Endometrium (tissue), 2 donors: ENCODE results near the gene ZNF496.
"Not testable (repeated sequence)": the region's sequence is repeated elsewhere in the genome, so short reads cannot be mapped to it uniquely, and the experiment has no call there.

ENCODE experiments used
- FAIRE-seq: peaks from 2 replicates; lab custom pipeline; 2012; peaks lifted over from hg19 to GRCh38; lab: Jason Lieb, UNC
- donor health status: control.
- donor health status: control.

Gene ZNF496

GRCh38 chr1:247358920-247359319 is 27.3 kb upstream of the ZNF496 start:
- FAIRE-seq = no peak

GRCh38 chr1:247357781-247358211 is 26.1 kb upstream of the ZNF496 start:
- FAIRE-seq = no peak

GRCh38 chr1:247357052-247357780 is 25.5 kb upstream of the ZNF496 start:
- peak; percentile 91 for FAIRE-seq

- FAIRE-seq = not testable (repeated sequence)
Measured at GRCh38 chr1:247355160-247355559, 23.5 kb upstream of the ZNF496 start.

GRCh38 chr1:247352175-247352574 is 20.5 kb upstream of the ZNF496 start:
- FAIRE-seq = no peak

- no peak for FAIRE-seq
Measured at GRCh38 chr1:247350587-247350986, 18.9 kb upstream of the ZNF496 start.

GRCh38 chr1:247347477-247348222 is 16.0 kb upstream of the ZNF496 start:
- no peak for FAIRE-seq

GRCh38 chr1:247345881-247346280 is 14.2 kb upstream of the ZNF496 start:
- FAIRE-seq = no peak

- no peak for FAIRE-seq
Measured at GRCh38 chr1:247343801-247344200, 12.1 kb upstream of the ZNF496 start.

- no peak for FAIRE-seq
Measured at GRCh38 chr1:247338723-247339275, 7.1 kb upstream of the ZNF496 start.

GRCh38 chr1:247337961-247338360 is 6.3 kb upstream of the ZNF496 start:
- no peak for FAIRE-seq

GRCh38 chr1:247337250-247337746 is 5.6 kb upstream of the ZNF496 start:
- FAIRE-seq = no peak

GRCh38 chr1:247336390-247336789 is 4.7 kb upstream of the ZNF496 start:
- no peak for FAIRE-seq

- FAIRE-seq = no peak
Measured at GRCh38 chr1:247335882-247336281, 4.2 kb upstream of the ZNF496 start.

- FAIRE-seq = no peak
Measured at GRCh38 chr1:247334378-247335133, 2.9 kb upstream of the ZNF496 start.

GRCh38 chr1:247332623-247333361 is 1.1 kb upstream of the ZNF496 start:
- no peak for FAIRE-seq

- FAIRE-seq = no peak
Measured at GRCh38 chr1:247332215-247332622, 552 bp upstream of the ZNF496 start.

GRCh38 chr1:247331172-247331524 is 519 bp downstream of the ZNF496 start:
- FAIRE-seq = no peak

- FAIRE-seq = no peak
Measured at GRCh38 chr1:247330548-247331171, 1.0 kb downstream of the ZNF496 start.

- no peak for FAIRE-seq
Measured at GRCh38 chr1:247329097-247329617, 2.5 kb downstream of the ZNF496 start.

- no peak for FAIRE-seq
Measured at GRCh38 chr1:247328311-247328710, 3.4 kb downstream of the ZNF496 start.
